Activated naive CD8-positive, alpha-beta T cell (primary cell): ENCODE data around the gene GDI1.

Experiments used
- H3K27ac Mint-ChIP-seq: one replicate; pipeline ENCODE4 v1.8.0; 2021; ENCODE audit warnings: mixed read lengths
- H3K27me3 Mint-ChIP-seq: one replicate; pipeline ENCODE4 v1.8.0; 2021; ENCODE audit warnings: mixed read lengths
- H3K36me3 Mint-ChIP-seq: one replicate; pipeline ENCODE4 v1.8.0; 2021; ENCODE audit warnings: mixed read lengths
- H3K4me1 Mint-ChIP-seq: one replicate; pipeline ENCODE4 v1.8.0; 2021; ENCODE audit warnings: low read depth, mixed read lengths
- H3K4me3 Mint-ChIP-seq: one replicate; pipeline ENCODE4 v1.8.0; 2021; ENCODE audit warnings: mild to moderate bottlenecking, mixed read lengths
- H3K9me3 Mint-ChIP-seq: one replicate; pipeline ENCODE4 v1.8.0; 2021; ENCODE audit warnings: low read depth, mixed read lengths

GDI1 gene

DNA sequence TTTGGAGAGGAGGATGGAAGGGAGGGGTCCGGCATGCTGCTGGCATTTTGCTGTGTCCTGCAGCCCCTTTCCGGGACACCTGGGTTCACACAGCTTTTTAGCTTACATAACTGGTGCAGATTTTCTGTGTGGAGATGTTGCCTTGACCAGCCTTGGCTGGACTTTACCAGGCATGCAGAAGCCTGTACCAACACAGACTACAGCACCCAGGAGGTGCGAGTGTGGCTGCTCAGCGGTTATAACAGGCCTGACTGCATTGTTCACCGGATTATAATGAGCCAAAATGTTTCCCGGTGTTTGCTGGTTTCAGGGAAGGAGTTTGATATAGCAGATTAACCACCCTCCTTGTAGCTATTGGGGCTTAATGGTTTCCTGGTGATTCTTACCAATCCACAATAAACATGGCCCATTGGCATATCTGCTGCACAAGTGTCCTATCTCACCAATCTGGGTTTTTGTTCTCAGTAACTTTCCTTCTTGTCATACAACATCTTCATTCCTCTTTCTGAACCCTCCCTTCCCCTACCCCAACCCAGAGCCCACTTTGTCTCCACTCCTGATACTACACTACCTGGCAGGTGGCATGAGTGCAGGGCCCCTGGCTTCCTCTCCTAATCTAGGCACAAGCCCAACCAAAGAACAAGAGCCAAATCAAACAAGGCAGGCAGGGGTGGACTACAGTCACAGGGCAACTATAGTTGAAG lies 34.9 kb upstream of the GDI1 start:
- no peak overlapping the region for H3K27ac Mint-ChIP-seq
- no peaks in the 10 kb centered on the region for H3K27me3 Mint-ChIP-seq
- peaks cover 2% of the 10 kb centered on the region for H3K4me1 Mint-ChIP-seq
- no peaks in the 10 kb centered on the region for H3K9me3 Mint-ChIP-seq
- no peak overlapping the region for H3K4me3 Mint-ChIP-seq
- H3K36me3 Mint-ChIP-seq = peaks cover 16% of the 10 kb centered on the region

DNA sequence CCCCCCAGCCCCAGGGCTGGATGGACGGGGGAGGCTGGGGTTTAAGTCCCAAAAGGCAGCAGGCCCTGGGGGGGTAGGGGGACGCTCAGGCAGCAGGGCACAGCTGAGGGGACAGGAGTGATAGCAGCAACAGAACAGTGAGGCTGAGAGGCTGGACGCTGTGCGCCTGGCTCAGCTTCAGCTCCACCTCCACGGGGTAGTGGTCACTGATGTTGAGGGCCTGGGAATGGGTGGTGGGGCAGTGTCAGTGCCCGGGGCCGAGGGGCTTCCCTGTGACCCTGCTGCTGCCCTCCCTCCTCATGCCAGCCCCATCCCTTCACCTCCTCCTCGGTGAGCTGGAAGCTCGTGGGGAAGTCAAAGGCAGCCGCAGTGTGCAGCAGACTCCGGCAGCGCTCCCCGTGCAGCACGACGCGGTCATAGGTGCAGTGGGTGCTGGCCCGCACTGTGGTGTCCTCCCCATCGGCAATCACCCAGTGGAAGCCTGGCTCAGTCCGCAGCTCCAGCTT lies 34.3 kb upstream of the GDI1 start:
- no peak overlapping the region for H3K27ac Mint-ChIP-seq
- H3K36me3 Mint-ChIP-seq = peaks cover 16% of the 10 kb centered on the region
- H3K4me1 Mint-ChIP-seq = peaks cover 2% of the 10 kb centered on the region
- H3K4me3 Mint-ChIP-seq = no peak overlapping the region
- no peaks in the 10 kb centered on the region for H3K27me3 Mint-ChIP-seq
- H3K9me3 Mint-ChIP-seq = no peaks in the 10 kb centered on the region

DNA sequence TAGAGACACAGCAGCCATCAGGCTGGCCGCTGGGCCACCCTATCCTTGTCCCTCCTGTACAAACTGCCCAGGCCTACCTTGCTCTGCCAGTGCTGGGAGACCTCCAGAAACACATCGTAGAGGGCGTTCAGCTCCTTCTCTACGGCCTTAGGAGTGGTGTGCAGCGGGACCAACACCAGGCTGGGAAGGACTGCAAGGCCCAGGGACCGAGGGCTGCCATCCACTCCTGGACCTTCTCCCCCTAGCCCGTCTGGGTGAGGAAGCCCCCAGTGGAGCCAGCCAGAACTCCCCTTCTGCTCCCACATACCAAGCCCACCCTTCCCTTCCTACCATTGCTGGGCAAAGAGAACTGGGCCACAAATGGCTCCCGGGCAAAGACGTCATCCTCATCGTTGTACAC lies 33.8 kb upstream of the GDI1 start:
- Mint-ChIP-seq H3K36me3 (peaks cover 15% of the 10 kb centered on the region), H3K9me3 (no peaks in the 10 kb centered on the region), H3K27me3 (no peaks in the 10 kb centered on the region), H3K4me1 (peaks cover 2% of the 10 kb centered on the region), H3K4me3 (no peak overlapping the region), H3K27ac (no peak overlapping the region)

DNA sequence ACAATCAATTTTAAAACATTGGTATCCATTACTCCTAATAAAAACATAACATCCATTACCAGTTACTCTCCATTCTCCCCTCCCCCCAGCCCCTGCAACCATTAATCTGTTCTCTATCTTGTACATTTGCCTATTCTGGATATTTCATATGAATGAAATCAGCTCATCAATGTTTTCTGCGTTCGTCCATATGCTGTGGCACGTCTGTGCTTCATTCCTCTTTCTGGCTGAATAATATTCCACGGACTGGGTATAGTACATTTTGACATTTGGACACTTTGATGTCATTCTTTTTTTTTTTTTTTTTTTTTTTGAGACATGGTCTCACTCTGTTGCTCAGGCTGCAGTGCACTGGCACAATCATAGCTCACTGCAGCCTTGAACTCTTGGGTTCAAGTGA lies 33.1 kb upstream of the GDI1 start:
- Mint-ChIP-seq H3K9me3 (no peaks in the 10 kb centered on the region), H3K4me3 (no peak overlapping the region), H3K4me1 (peaks cover 2% of the 10 kb centered on the region), H3K27me3 (no peaks in the 10 kb centered on the region), H3K27ac (no peak overlapping the region), H3K36me3 (peaks cover 10% of the 10 kb centered on the region)

GRCh38 chrX:154404625-154405192 lies 32.2 kb upstream of the GDI1 start:
- H3K27ac Mint-ChIP-seq = no peak overlapping the region
- no peaks in the 10 kb centered on the region for H3K27me3 Mint-ChIP-seq
- H3K9me3 Mint-ChIP-seq = no peaks in the 10 kb centered on the region
- H3K36me3 Mint-ChIP-seq = peaks cover 2% of the 10 kb centered on the region
- H3K4me1 Mint-ChIP-seq = peaks cover 2% of the 10 kb centered on the region
- no peak overlapping the region for H3K4me3 Mint-ChIP-seq

DNA sequence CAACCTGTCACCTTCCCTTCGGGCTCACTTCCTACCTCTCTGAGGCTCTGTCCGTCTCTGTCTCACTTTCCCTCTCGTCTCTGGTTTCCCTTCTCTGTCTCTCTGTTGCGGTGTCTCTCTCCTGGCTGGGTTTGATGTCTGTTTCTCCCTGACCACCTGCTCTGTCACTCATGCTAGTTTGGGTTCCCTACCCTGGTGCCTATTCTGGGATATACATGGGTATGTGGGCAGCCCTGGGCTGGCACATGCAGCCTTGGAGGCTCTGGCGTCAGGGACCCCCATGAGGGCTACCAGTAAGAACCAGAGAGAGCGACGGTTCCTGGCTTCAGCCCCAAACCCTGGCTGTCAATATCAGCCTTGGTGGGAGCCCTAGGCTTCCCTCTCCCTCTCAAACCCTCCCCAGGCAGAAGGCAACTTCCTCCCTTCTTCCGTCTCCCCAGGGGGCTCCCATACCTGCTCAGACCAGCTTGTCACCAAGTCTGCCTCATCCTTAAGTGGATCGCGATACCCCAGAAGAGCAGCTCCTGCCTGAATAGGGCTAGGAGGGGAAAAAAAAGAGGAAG lies 28.2 kb upstream of the GDI1 start:
- Mint-ChIP-seq H3K4me1 (peaks cover 5% of the 10 kb centered on the region), H3K36me3 (no peaks in the 10 kb centered on the region), H3K9me3 (no peaks in the 10 kb centered on the region), H3K27me3 (no peaks in the 10 kb centered on the region), H3K27ac (no peak overlapping the region), H3K4me3 (peak overlapping the region; percentile 35)

DNA sequence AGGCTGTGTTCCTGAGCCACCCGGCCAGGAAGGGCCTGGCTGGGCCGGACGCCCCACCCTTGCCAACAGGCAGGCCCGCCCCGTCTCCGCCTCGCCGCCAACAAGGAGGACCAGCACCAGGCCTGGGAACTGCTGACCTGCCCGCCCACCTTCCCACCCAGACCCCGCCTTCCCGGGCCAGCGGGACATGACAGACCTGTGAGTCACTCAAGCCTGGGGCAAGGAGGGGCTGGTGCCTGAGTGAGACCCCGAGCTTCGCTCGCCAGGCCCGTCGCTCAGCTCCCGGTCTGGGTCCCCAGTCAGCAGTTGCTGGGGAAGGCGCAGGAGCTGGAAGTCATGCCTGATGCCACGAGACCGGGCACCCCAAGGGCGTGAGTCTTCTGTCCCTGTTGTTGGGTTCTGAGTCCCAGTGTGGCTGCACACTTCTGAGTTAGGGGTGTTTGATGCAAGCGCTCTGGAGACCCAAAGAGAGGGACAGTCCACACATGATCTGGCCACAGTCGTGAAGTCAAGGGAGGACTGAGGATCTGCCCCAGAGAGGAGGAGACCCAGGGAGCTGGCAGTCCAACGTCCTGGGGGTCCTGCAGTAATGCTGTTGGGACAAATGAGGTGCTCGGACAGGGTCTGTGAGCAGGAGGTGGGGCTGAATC lies 27.6 kb upstream of the GDI1 start, which contains the start of gene DNASE1L1:
Gene DNASE1L1, minus strand, starts transcription at position 33 of the 650 bp plus-strand sequence. CDS start 3,686 bp downstream, outside the sequence.
- no peak within 1 kb of the TSS for H3K27ac Mint-ChIP-seq
- no peaks in the 10 kb centered on the region for H3K27me3 Mint-ChIP-seq
- peaks cover 5% of the 10 kb centered on the region for H3K4me1 Mint-ChIP-seq
- no peaks in the 10 kb centered on the region for H3K36me3 Mint-ChIP-seq
- peak within 1 kb of the TSS; percentile 40 for H3K4me3 Mint-ChIP-seq
- H3K9me3 Mint-ChIP-seq = no peaks in the 10 kb centered on the region

DNA sequence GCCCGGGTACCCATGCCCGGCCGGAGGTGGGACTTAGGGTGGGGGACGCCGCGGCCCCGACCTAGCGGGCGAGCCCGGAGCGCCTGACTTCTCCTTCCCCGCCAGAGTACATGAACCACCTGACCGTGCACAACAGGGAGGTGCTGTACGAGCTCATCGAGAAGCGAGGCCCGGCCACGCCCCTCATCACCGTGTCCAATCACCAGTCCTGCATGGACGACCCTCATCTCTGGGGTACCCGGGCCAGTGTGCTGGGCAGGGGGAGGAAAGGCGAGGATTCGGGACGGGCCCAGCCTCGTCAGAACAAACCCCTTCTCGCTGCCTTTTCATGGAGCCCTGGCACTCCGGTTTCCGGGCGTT lies 25.0 kb upstream of the GDI1 start:
- no peaks in the 10 kb centered on the region for H3K36me3 Mint-ChIP-seq

DNA sequence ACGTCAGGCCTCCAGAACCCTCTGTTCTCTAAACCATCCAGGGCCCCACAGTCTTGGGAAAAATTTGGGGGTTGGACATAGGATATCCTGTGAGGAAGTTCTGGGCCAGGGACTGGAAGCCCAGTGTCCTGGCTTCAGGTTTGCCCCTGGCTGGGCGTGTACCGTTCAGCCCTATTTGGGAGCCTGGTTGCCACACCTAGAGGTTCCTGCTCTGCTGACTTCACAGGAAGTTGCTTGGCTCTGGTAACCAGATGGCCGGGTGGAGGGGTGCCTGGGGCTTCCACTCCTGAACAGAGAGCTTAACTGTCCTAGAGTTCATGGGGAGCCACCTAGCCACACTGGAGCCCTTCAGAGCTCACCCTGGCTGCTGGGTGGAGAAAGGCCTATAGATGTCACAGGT lies 24.5 kb upstream of the GDI1 start:
- peak overlapping the region; percentile 82 for H3K4me3 Mint-ChIP-seq

More for the DNA sequence above, 25.0 kb upstream of the GDI1 start:
- peaks cover 5% of the 10 kb centered on the region for H3K4me1 Mint-ChIP-seq
- no peaks in the 10 kb centered on the region for H3K9me3 Mint-ChIP-seq
- H3K27me3 Mint-ChIP-seq = no peaks in the 10 kb centered on the region
- peak overlapping the region; percentile 46 for H3K27ac Mint-ChIP-seq
- H3K4me3 Mint-ChIP-seq = peak overlapping the region; percentile 82

DNA sequence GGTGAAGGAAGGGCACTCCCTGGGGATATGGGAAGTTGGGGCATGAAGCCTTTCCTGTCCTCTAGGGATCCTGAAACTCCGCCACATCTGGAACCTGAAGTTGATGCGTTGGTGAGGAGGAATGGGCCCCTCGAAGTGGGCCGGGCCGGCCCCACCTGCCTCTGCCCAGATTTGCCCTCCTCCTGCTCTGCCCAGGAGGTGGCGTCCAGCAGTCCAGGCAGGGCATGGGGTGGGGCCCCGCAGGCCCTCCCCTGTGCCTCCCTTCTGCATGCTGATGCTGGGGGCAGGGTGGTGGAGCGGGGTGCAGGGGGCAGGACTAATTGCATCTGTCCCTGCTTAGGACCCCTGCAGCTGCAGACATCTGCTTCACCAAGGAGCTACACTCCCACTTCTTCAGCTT lies 23.8 kb upstream of the GDI1 start:
- H3K4me1 Mint-ChIP-seq = peaks cover 5% of the 10 kb centered on the region
- no peak overlapping the region for H3K27ac Mint-ChIP-seq
- H3K9me3 Mint-ChIP-seq = no peaks in the 10 kb centered on the region
- H3K4me3 Mint-ChIP-seq = peak overlapping the region; percentile 82
- H3K36me3 Mint-ChIP-seq = no peaks in the 10 kb centered on the region
- no peaks in the 10 kb centered on the region for H3K27me3 Mint-ChIP-seq

More for the DNA sequence above, 24.5 kb upstream of the GDI1 start:
- Mint-ChIP-seq H3K27ac (peak overlapping the region; percentile 46), H3K27me3 (no peaks in the 10 kb centered on the region), H3K4me1 (peaks cover 5% of the 10 kb centered on the region), H3K36me3 (no peaks in the 10 kb centered on the region), H3K9me3 (no peaks in the 10 kb centered on the region)

- Mint-ChIP-seq H3K9me3 (no peaks in the 10 kb centered on the region), H3K4me1 (peaks cover 3% of the 10 kb centered on the region), H3K27me3 (no peaks in the 10 kb centered on the region), H3K27ac (no peak overlapping the region), H3K4me3 (no peak overlapping the region), H3K36me3 (no peaks in the 10 kb centered on the region)
Measured at GRCh38 chrX:154417157-154417556, 19.8 kb upstream of the GDI1 start.

- H3K4me1 Mint-ChIP-seq = peaks cover 2% of the 10 kb centered on the region
- no peaks in the 10 kb centered on the region for H3K9me3 Mint-ChIP-seq
- H3K27me3 Mint-ChIP-seq = no peaks in the 10 kb centered on the region
- no peak overlapping the region for H3K27ac Mint-ChIP-seq
- no peaks in the 10 kb centered on the region for H3K36me3 Mint-ChIP-seq
- no peak overlapping the region for H3K4me3 Mint-ChIP-seq
Measured at GRCh38 chrX:154419189-154419588, 17.8 kb upstream of the GDI1 start.

GRCh38 chrX:154419688-154420401 lies 17.1 kb upstream of the GDI1 start:
- Mint-ChIP-seq H3K9me3 (no peaks in the 10 kb centered on the region), H3K36me3 (no peaks in the 10 kb centered on the region), H3K4me3 (no peak overlapping the region), H3K27me3 (no peaks in the 10 kb centered on the region), H3K27ac (no peak overlapping the region), H3K4me1 (peaks cover 2% of the 10 kb centered on the region)

DNA sequence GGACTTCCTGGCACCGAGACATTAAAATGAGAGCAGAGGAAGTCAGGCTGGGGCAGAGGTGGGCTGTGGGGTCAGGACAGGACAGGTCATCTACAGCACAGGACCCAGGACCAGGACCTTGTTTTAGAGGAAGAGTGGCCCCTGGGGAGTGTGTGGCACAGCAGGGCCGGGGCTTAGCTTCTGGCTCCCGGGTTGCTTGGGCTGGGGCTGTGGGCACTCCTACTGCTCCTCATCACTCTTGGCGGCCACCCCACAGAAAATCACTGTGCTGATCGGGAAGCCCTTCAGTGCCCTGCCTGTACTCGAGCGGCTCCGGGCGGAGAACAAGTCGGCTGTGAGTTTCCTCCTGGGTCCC lies 16.6 kb upstream of the GDI1 start:
- Mint-ChIP-seq H3K4me1 (peaks cover 2% of the 10 kb centered on the region), H3K27ac (no peak overlapping the region), H3K4me3 (no peak overlapping the region), H3K36me3 (no peaks in the 10 kb centered on the region), H3K9me3 (no peaks in the 10 kb centered on the region), H3K27me3 (no peaks in the 10 kb centered on the region)
